Stimulated activated CD8-positive, alpha-beta memory T cell treated with anti-CD3 and anti-CD28 coated beads, Interleukin-12 subunit alpha, Interleukin-12 subunit beta, amount 100 ng/mL, for 4 hours (primary cell): ENCODE results near the gene TMEM94.
"Not testable (repeated sequence)": the region's sequence is repeated elsewhere in the genome, so short reads cannot be mapped to it uniquely, and the experiment has no call there.

ENCODE experiments used
- DNase-seq: peaks from one replicate; pipeline ENCODE4 v3.0.0-alpha.2; 2020; ENCODE audit warnings: low read depth

The TMEM94 gene

DNA sequence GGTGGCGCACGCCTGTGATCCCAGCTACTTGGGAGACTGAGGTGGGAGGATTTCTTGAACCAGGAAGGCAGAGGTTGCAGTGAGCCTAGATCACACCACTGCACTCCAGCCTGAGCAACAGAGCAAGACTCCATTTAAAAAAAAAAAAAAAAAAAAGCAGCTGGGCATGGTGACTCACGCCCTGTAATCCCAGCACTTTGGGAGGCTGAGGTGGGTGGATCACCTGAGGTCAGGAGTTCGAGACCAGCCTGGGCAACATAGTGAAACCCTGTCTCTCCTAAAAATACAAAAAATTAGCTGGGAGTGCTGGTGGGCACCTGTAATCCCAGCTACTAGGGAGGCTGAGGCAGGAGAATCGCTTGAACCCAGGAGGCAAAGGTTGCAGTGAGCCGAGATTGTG is 10.5 kb upstream of the TMEM94 start:
- not testable (repeated sequence) for DNase-seq

- DNase-seq: no peak
These were observed 8.2 kb upstream of the TMEM94 start for GRCh38 chr17:75447951-75448856.

- no peak for DNase-seq
These were observed 6.2 kb upstream of the TMEM94 start for GRCh38 chr17:75450270-75450669.

DNA sequence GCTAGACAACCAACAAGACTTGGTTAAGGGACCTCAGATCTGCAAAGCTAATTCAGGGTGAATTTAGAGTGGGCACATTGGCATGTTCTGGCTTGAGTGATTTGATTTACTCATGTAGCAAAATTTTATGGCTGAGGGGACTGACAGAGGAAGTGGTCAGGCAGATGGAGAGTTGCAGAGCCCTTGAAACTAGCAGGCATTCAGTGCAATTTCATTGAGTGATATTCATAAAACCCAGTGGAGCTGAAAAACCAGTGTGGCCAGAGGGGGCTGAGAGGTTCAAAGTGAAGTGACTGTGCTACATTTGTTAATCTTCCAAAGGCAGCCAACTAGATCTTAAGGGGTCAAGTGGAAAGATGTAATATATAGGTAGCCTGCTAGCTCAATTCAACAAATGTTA is 2.2 kb upstream of the TMEM94 start:
- DNase-seq: no peak

GRCh38 chr17:75454672-75455071 is 1.8 kb upstream of the TMEM94 start:
- not testable (repeated sequence) for DNase-seq

DNA sequence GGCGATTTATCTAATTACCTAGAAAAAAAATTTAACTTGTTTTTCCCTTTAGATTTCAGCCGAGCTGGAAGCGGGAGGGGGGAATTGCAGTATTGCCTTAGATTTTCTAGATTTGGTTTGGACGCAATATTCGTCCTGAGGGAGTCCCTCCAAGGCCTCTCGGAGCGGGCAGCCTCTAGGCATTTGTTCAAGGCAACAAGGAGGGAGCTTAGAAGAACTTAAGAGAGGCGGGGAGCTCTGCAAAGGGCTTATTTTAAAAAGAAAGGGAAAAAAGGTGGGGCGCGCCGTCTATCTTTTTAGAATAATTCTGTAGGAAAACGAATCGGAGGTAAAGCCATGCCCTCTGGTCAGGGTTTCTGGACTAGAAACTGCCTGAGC is 407 bp upstream of the TMEM94 start:
- DNase-seq: no peak

DNA sequence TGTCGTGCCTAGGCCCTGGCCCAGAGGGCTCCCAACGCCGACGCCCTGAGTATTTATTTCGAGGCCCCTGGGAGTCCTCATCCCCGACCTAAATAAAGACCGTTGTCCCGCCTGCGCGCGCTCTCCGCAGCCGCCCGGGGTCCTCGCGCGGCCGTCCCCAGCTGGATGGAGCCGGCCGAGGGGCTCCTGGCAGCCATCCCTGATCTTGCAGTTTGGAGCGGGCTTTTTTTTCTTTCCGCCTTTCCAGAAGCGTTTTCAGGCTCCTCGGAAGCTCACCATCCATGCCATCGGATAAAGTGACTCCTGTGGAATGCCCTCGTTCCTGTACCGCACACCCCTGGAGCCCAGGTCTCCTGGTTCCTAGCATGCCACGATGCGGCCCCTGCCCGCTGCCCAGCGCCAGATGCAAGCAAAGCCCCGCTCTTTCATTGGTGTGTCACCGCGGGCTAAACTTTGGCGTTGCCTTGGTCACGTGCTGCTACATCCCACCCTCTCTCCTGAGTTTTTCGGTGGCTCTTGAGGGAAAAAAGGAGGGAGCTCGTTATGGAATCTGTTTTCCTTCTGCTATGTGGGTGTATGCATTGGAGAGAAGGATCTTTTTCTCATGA is 716 bp downstream of the TMEM94 start:
- peak; percentile 1 for DNase-seq

- DNase-seq: no peak
These were observed 2.8 kb downstream of the TMEM94 start for GRCh38 chr17:75459246-75459589.

- no peak for DNase-seq
These were observed 3.3 kb downstream of the TMEM94 start for GRCh38 chr17:75459590-75460267.

- DNase-seq: no peak
These were observed 3.9 kb downstream of the TMEM94 start for GRCh38 chr17:75460295-75460694.

DNA sequence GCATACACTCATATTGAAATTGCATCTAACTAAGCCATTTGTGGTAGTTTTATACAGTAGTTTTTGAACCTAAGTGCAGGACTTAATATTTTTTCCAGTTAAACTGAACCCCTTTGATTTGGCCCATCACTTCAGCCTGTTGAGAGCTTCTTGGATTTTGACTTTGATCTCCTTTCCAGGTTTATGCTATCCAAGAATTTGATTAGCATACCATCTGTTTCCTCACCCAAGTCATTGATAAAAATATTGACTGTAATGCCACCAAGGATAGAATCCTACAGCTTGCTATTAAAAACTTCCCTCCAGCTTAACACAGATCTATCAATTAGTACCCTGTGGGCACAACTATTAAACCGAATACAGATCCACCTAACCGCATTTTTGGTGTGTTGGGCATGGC is 7.2 kb downstream of the TMEM94 start:
- DNase-seq: no peak

DNA sequence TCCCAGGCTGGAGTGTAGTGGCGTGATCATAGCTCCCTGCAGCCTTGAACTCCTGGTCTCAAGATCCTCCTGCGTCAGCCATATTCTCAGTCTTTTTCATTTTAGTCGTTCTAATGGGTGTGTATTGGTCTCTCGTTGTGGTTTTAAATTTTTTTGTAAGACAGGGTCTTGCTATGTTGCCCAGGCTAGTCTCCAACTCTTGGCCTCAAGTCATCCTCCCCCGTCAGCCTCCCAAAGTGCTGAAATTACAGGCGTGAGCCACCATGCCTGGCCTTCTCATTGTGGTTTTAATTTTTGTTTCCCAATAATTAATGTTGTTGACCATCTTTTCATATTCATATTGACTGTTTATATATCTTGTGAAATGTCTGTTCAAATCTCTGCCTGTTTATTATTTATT is 8.6 kb downstream of the TMEM94 start:
- no peak for DNase-seq

DNA sequence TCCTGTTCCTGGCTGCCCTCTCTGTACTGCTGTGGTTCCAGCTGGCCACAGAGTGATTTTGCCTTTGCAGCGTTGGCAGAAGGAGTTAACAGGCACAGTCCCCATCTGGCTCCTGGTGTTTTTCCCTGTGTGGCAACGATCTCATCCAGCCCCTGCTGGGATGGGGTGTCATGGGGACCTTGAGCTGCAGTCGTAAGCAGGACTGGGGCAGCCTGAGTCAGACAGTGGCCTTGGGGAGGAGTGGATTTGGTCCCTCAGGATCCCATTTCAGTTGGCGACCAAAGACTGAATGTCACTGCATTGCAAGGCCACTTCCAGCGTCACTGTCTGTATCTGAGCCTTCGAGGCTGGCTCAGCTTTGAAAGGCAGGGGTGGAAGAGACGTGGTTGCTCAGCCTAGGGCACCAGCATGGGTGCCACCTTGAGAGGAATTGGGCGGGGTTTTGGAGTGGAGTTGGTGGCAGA is 11.9 kb downstream of the TMEM94 start:
- DNase-seq: no peak

DNA sequence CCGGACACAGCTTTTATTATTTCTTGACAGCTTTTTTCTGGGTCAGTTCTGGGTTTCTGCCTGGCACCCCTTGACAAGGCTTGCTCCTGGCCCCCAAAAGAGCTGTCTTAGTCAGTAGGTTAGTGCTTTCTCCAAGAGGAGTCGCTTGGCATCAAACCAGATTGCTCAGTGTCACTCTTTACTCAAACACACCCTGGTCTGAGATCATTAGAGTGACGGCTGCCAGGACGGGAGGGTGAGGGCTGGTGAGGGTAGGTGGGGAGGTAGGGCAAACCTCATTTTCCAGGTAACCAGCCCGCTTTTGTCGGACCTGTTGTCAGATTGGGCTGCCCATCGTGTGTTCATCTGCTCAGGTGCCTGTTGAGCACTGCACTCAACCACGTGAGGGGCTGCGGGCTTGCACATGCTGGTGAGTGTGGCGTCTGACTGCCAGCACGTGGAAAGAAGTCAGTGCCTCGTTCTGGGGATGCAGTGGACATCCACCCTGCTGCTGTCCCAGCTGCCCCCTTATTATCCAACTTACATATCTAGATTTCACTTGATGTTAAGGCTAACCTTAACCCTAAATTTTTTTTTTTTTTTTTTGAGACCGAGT is 12.4 kb downstream of the TMEM94 start:
- no peak for DNase-seq

DNA sequence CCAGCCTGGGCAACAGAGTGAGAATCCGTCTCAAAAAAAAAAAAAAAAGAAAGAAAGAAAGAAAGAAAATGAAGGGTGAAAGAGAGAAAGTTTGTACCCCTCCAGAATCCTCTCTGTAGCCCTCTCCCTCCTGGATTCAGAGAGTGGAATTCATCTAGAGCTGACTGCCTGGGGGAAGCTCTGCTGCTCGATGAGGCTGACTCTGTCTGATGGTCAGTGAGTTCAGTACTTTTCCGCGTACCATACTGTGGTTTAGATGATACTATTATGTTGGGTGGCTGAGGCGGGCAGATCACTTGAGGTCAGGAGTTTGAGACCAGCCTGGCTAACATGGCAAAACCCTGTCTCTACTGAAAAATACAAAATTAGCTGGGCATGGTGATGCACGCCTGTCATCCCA is 14.8 kb downstream of the TMEM94 start:
- no peak for DNase-seq

- DNase-seq: no peak
These were observed 15.7 kb downstream of the TMEM94 start for GRCh38 chr17:75472119-75472518.

DNA sequence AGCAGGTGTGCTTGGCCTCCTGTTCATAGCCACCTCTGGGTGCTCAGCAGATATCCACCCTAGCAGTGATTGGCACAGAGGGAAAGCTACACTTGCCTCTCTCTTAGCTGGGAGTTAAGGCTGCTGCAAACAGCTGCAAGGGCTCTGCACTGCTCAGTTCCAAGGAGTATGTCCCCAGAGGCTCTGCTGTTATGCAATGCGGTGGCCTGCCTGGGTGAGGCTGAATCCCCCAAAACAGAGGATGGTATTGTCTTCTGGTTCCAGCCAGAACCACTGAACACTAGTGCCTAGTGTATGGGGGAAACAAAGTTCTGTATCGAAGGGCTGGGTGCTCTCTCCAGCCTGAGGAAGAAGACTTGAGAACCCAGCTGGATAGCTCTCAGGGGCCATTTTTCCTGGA is 16.8 kb downstream of the TMEM94 start:
- no peak for DNase-seq

GRCh38 chr17:75474736-75475135 is 18.3 kb downstream of the TMEM94 start:
- no peak for DNase-seq

DNA sequence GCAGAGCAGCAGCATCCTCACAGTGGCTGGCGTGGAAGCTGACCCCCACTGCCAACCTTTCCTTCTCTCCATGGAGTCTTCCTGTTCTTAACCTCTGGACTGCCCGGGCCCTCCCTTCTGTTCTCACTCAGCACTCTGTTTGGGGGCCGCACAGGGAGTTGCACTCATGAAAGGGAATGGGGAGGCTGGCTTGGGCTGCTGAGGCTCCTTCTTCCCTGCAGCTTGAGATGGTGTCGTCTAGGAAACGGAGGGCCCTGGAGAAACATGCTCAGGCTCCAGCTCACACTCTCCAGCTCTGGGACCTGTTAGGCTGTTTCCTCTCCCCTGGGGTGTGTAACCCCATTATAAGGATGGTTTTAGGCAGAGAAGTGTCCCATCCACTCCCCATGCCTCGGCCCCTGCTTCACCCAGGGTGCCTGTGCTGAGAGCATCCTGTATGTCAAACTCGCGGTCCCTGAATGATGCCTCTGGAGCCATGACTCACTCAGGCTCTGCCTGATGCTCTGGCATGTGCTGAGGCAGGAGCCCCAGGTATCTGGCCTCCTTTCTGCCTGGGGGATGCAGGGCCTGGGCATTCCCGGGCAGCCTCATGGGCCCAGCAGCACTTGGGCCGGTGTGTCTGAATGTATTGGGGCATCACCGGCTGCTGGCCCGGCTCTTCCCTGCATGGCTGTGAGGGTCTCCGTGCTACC is 18.9 kb downstream of the TMEM94 start:
- no peak for DNase-seq

DNA sequence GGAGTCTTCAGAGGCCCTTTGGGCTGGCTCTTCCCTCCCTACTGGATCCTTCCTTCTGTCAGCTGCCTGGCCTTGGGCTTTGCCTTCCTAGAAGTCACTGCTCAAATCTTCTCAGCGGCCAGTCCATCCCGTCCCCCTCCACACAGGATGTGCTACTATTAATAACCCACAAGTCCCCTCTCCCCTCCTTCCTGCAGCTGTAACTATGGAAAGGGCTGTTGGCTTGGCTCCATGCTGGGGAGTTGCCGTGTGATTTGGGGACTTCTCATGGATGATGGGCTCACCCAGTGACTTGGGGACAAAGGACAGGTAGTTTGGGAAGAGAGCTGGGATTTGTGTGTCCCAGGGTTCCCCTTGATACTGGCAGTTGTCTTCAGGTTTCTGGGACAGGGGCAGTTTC is 19.4 kb downstream of the TMEM94 start:
- DNase-seq: no peak

DNA sequence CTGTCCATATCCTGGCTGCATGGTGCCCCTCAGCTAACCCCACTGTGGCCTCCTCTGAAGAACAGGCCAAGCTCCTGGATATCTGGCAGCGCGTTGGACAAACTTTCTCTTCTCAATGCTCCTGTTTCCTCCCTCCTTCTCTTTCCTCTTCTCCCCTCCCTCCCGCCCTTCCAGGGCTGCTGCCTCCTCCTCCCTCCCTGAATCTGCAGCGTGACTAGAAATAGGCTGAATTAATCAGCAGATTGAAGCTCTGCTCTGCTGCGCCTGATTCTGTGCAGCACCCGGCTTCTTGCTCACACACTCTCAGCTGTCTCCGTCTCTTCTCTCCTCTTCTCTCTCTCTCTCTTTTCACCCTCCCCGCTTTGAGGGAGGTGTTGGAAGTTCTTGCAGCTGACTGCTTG is 19.8 kb downstream of the TMEM94 start:
- DNase-seq: no peak
